Spinal cord (tissue), 10 donors: ENCODE measurements around the gene CCDC116. TPM values are rescaled to one million over a fixed set of nuclear protein-coding genes. Genes with fewer than 3 reads are reported as not detected.
"Not testable (repeated sequence)": the region's sequence is repeated elsewhere in the genome, so short reads cannot be mapped to it uniquely, and the experiment has no call there.

ENCODE experiments used
- DNase-seq, 6 donors: peaks; one replicate each; pipeline versions ENCODE4 v3.0.0 to v3.0.0-alpha.2; 2013 to 2015; ENCODE audit warnings: low spot score in 6 of 6, low read depth in 4 of 6
- H3K27ac ChIP-seq: one replicate; pipeline ENCODE4 v1.5.1; 2013; ENCODE audit warnings: low read depth, low read length, control low read depth
- H3K27me3 ChIP-seq: one replicate; pipeline ENCODE4 v1.6.1; 2013; ENCODE audit warnings: low read length; ENCODE audit not compliant: control insufficient read depth, insufficient read depth
- H3K36me3 ChIP-seq: one replicate; pipeline ENCODE4 v1.6.1; 2013; ENCODE audit warnings: low read length; ENCODE audit not compliant: control insufficient read depth, insufficient read depth
- H3K4me1 ChIP-seq: one replicate; pipeline ENCODE4 v1.6.1; 2013; ENCODE audit warnings: low read length; ENCODE audit not compliant: control insufficient read depth, insufficient read depth
- H3K4me3 ChIP-seq: one replicate; pipeline ENCODE4 v1.5.1; 2013; ENCODE audit warnings: low read depth, low read length, control low read depth
- H3K9me3 ChIP-seq: one replicate; pipeline ENCODE4 v1.6.1; 2013; ENCODE audit warnings: low read length; ENCODE audit not compliant: control insufficient read depth, insufficient read depth
- WGBS: methylation state at CpG from one replicate; pipeline ENCODE4 v1.1.5; 2013; ENCODE audit warnings: missing lambda C conversion rate; ENCODE audit not compliant: insufficient coverage; 5-methylcytosine and 5-hydroxymethylcytosine counted together
- polyA plus RNA-seq, 2 donors: library from polyadenylated mRNA; unstranded; fragments of 120-200 nt; gene quantifications; one replicate each; pipeline ENCODE4 v1.2.1, GENCODE V29; 2013; ENCODE audit not compliant: insufficient read length in 2 of 2
- total RNA-seq, 2 donors: library from RNA; depleted of rRNA in 1 of 2; stranded (reverse); fragments of 120-200 nt in 1 of 2; fragments of >200 nt in 1 of 2; gene quantifications; one replicate each; pipeline versions ENCODE4 v1.2.3 to v1.2.4, GENCODE V29; 2013 to 2014
- donor health status: healthy.

CCDC116 gene
- total and polyA plus RNA-seq, 4 donors: 0.20 to 1.1 (median 0.45) TPM

- WGBS: under 1% methylated on average over 76 of the region's 76 CpGs
- peaks cover 17% of the 10 kb centered on the region for H3K4me1 ChIP-seq
- no peaks in the 10 kb centered on the region for H3K9me3 ChIP-seq
- H3K4me3 ChIP-seq: peak within 1 kb of the TSS; percentile 61
- peaks cover 12% of the 10 kb centered on the region for H3K36me3 ChIP-seq
- no peaks in the 10 kb centered on the region for H3K27me3 ChIP-seq
- H3K27ac ChIP-seq: peak within 1 kb of the TSS; percentile 40
- DNase-seq: peak; percentile 86 to 99 (median 96)
Observed at GRCh38 chr22:21641789-21642583, 9.4 kb downstream of the CCDC116 start, which contains the start of gene SDF2L1. TSS of gene SDF2L1 (plus strand) at chr22:21642302. CDS start at chr22:21642337, 35 bp downstream.

DNA sequence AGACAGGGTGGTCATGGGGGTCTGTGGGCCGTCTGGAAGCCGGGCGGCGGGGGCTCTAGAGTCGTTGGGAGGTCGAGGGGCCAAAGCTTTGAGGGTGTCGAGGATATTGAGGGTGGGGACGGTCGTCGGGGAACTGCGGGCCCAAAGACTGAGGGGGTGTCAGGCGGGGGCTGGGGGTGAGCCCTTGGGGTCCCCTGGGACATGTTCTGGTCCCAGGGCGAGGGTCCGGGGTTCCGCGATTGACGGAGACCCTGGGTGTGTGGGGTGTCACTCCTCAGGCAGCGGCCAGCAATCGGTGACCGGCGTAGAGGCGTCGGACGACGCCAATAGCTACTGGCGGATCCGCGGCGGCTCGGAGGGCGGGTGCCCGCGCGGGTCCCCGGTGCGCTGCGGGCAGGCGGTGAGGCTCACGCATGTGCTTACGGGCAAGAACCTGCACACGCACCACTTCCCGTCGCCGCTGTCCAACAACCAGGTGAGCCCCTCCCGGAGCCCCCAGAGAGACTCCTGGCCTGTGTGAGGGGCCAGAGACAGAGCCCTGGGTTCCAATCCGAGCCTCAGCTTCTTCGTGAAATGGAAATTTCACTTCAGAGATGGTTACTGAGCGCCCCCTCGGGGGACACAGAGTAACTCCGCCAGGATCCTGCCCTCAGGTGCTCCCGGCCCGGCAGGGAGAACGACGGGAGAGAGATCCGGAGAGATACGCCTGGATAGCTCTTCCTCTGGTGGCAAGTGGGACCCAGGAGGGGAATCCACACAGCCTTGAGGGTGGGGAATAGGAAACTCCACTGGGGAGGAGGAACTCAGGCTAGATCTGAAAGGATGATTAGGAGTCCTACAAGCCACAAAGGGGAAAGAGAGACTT is 10.3 kb downstream of the CCDC116 start:
- Histone ChIP-seq H3K36me3 (peaks cover 11% of the 10 kb centered on the region), H3K27me3 (no peaks in the 10 kb centered on the region), H3K9me3 (no peaks in the 10 kb centered on the region), H3K4me1 (peaks cover 17% of the 10 kb centered on the region), H3K27ac (no peak overlapping the region), H3K4me3 (peak overlapping the region; percentile 61)
- WGBS: under 1% methylated on average over 56 of the region's 56 CpGs
- DNase-seq: peak in 2 of 6 donors; percentile 59 to 70

- no peaks in the 10 kb centered on the region for H3K9me3 ChIP-seq
- 93% methylated on average over 22 of the region's 22 CpGs for WGBS
- H3K4me3 ChIP-seq: no peak overlapping the region
- peaks cover 18% of the 10 kb centered on the region for H3K36me3 ChIP-seq
- no peaks in the 10 kb centered on the region for H3K27me3 ChIP-seq
- H3K27ac ChIP-seq: no peak overlapping the region
- peaks cover 17% of the 10 kb centered on the region for H3K4me1 ChIP-seq
- no peak for DNase-seq
Observed at GRCh38 chr22:21643533-21644357, 11.2 kb downstream of the CCDC116 start.

DNA sequence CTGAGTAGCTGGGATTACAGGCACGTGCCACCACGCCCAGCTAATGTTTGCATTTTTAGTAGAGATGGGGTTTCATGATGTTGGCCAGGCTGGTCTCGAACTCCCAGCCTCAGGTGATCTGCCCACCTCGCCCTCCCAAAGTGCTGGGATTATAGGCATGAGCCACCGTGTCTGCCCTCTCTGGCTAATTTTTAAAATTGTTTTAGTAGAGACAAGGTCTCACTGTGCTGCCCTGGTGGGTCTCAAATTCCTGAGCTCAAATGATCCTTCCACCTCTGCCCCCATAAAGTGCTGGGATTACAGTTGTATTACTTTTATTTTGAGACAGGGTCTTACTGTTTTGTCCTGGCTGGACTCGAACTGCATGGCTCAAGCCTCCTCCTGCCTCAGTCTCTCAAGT is 13.0 kb downstream of the CCDC116 start:
- not testable (repeated sequence) for H3K4me3 ChIP-seq, H3K27me3 ChIP-seq, H3K27ac ChIP-seq, DNase-seq, H3K9me3 ChIP-seq
- Histone ChIP-seq H3K36me3 (peaks cover 22% of the 10 kb centered on the region), H3K4me1 (peaks cover 17% of the 10 kb centered on the region)
- WGBS: no CpG with 5 or more reads among the region's 6 CpGs

GRCh38 chr22:21646608-21647590 is 14.3 kb downstream of the CCDC116 start:
- 39% methylated on average over 12 of the region's 14 CpGs for WGBS
- H3K4me3 ChIP-seq: no peak overlapping the region
- H3K36me3 ChIP-seq: peaks cover 22% of the 10 kb centered on the region
- peak in 4 of 6 donors; percentile 81 to 97 (median 89) for DNase-seq
- H3K27me3 ChIP-seq: no peaks in the 10 kb centered on the region
- peaks cover 22% of the 10 kb centered on the region for H3K4me1 ChIP-seq
- H3K9me3 ChIP-seq: no peaks in the 10 kb centered on the region
- no peak overlapping the region for H3K27ac ChIP-seq

DNA sequence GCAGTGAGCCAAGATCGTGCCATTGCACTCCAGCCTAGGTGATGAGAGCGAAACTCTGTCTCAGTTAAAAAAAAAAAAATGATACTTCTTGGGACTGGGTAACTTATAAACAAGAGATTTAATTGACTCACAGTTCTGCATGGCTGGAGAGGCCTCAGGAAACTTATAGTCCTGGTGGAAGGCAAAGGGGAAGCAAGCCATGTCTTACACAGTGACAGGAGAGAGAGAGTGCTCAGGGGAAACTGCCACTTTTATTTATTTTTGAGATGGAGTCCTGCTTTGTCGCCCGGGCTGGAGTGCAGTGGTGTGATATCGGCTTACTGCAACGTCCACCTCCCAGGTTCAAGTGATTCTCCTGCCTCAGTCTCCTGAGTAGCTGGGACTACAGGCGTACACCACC is 17.7 kb downstream of the CCDC116 start:
- Histone ChIP-seq H3K36me3 (peaks cover 30% of the 10 kb centered on the region), H3K4me1 (peaks cover 25% of the 10 kb centered on the region), H3K9me3 (no peaks in the 10 kb centered on the region), H3K27me3 (no peaks in the 10 kb centered on the region), H3K27ac (no peak overlapping the region), H3K4me3 (no peak overlapping the region)
- DNase-seq: no peak
- 74% methylated on average over 3 of the region's 7 CpGs for WGBS

- no peak overlapping the region for H3K27ac ChIP-seq
- peaks cover 28% of the 10 kb centered on the region for H3K36me3 ChIP-seq
- H3K9me3 ChIP-seq: no peaks in the 10 kb centered on the region
- 0% methylated on average over 5 of the region's 6 CpGs for WGBS
- H3K4me1 ChIP-seq: peaks cover 25% of the 10 kb centered on the region
- no peaks in the 10 kb centered on the region for H3K27me3 ChIP-seq
- peak overlapping the region; percentile 79 for H3K4me3 ChIP-seq
- DNase-seq: peak in 1 of 6 donors; percentile 86
Observed at GRCh38 chr22:21650823-21651520, 18.4 kb downstream of the CCDC116 start.

DNA sequence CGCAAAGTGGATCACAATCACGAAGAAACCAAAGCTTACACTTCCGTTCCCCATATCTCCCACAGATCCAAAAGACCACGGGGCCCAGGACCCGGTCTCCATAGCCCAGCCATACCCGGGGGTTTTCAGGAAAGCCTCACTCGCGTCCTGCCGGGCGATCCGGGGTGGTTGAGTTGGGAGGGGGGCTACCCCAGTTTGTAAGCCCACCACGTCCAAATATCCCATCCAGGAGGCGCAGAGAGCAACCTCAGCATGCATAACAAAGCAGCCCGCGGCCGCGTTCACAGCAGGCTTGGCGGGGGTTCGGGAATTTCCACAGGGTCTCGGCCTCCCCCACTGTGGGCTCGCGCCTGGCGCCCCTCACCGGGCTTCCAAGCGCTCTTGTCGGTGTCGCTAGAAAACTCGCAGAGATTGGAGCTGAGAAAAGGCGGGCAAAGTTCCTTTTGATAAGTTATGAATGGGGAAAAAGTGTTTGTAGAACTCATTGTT is 19.0 kb downstream of the CCDC116 start:
- WGBS: 0% methylated on average over 20 of the region's 29 CpGs
- Histone ChIP-seq H3K27me3 (no peaks in the 10 kb centered on the region), H3K9me3 (no peaks in the 10 kb centered on the region), H3K4me1 (peaks cover 25% of the 10 kb centered on the region), H3K36me3 (peaks cover 25% of the 10 kb centered on the region), H3K27ac (no peak overlapping the region), H3K4me3 (peak overlapping the region; percentile 79)
- DNase-seq: no peak
